ENCODE results near the gene EPHA8.

EPHA8 gene

DNA sequence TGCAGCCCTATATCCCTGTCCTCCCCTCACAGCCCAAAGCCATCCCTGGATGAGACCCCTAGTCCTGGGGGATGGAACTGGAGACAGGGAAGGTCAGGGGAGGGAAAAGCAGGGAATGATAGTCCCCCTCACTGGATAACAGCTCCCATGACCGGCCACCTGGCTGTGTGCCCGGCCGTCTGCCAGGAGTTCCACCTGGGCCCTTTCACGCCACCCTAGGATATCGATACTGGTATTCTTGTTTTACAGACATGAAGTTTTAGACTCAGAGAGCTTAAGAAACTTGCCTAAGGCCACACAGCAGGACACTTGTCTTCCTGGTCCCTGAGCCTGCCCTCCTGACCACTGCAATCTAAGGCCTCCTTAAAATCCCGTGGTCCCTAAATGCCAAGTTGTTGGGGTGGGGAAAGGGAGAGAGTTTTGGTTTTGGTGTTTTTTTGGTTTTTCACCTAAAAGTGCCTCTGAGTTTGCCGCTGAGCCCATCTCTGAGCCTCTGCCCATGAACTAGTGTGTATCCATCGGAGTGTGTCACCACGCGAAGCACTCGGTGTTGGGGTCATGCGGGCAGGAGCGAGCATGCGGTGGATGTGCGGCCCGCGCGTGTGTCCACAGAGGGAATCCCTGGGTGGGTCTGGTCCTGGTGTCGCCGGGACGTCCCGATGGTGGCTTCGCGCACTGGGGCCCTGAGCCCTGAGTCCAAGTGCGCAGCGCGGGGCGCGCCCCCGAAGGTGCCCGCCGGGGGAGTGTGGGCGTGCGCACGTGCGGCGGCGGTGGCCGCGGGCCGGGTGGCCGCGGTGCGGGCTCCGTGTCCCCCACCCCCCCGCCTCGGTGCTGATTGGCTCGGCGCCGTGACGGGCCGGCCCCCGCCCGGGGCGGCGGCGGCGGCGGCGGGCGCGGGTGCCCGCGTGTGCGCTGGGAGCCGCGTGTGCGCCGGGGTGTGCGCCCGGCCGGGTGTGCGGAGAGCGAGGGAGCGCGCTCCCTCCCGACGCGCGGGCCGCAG, at the start of gene EPHA8:
TSS of gene EPHA8 (plus strand) at position 906 of the 1,000 bp plus-strand sequence. CDS start 147 bp downstream, outside the sequence.
- DNase-seq (ENCODE audit: low read depth): no peak

DNA sequence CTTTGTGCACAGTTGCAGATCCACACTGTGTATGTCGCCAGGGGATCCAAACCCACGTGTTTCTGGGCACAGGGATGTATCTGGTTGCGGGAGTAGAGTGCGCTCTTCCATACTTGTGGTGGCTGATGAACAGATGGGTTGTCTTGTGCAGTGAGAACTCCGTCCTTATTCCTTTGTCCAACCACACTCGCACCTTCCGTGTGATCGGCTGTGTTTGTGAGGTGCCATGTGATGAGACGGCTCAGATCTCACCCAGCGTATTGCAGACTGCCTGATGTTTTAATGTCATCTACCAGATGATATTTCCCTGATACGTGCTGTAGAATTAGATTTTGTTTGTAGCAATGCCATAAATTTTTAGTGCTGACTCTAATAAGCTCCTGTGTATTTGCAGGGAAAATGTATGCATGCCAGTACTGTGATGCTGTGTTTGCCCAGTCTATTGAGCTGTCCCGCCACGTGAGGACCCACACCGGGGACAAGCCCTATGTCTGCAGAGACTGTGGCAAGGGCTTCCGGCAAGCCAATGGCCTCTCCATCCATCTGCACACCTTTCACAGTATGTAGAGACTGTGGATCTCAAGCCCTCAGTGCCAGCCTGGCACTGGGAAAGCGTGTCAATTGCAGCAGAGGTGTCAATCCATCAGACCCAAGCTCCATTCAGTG, 46.2 kb upstream of the EPHA8 start:
- no peak for DNase-seq (ENCODE audit: low read depth)

DNA sequence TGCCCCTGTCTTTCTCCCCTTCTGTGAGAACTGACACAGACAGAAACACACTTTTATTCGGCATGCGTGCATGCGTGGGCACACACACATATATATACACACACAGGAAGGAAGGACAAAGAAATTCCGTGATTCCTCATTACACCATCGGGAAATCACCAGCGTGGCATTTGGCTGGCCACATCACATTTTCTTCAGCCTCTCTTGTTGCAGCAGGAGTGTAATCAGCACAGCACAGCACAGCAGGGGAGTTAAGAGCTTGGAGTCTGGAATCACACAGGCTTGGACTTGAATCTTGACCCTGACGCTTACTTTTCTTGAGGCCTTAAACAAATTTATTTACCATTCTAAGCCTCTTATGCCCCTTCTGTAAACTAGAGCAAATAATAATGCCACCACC, 45.3 kb upstream of the EPHA8 start:
- DNase-seq (ENCODE audit: low read depth): no peak

GRCh38 chr1:22518379-22518778, 44.9 kb upstream of the EPHA8 start:
- no peak for DNase-seq (ENCODE audit: low read depth)

DNA sequence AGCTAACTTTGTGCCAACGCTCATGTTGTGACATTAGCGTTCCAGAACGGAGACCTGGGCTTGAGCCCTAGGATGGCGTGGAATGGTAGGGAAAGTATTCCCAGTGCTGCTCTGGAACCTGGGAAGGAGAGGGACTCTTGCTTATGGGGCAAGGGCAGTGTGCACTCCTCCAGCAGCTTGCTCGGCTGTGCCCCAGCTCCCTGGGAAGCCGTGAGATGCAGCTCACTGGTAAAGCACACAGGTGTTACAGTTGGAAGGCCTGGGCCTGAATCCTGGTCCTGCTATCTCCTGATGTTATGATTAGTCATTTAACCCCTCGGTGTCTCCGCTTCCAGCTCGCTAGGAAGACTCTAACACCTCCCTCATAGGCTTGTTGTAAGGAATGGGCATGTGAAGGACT, 42.4 kb upstream of the EPHA8 start:
- DNase-seq (ENCODE audit: low read depth): no peak

DNA sequence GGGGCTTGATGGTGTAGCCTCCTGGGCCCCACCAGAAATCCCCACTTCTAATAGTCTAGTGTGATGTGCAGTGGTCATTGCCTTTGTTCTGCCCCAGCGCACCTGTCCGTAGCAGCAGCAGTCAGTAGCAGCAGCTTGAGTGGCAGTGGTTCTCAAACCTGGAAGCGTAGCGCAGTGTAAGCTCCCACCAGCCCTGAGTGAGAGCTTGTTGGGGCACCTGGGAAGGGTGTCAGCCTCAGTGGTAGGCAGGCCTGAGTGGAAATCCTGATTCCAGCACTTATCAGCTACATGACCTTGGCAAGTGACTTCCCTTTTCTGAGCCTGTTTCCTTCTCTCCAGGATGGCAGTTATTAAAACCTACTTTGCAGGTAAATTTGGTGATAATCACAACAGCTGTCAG, 41.6 kb upstream of the EPHA8 start:
- no peak for DNase-seq (ENCODE audit: low read depth)

- no peak for DNase-seq (ENCODE audit: low read depth)
Measured at GRCh38 chr1:22522221-22522743, 41.0 kb upstream of the EPHA8 start.

DNA sequence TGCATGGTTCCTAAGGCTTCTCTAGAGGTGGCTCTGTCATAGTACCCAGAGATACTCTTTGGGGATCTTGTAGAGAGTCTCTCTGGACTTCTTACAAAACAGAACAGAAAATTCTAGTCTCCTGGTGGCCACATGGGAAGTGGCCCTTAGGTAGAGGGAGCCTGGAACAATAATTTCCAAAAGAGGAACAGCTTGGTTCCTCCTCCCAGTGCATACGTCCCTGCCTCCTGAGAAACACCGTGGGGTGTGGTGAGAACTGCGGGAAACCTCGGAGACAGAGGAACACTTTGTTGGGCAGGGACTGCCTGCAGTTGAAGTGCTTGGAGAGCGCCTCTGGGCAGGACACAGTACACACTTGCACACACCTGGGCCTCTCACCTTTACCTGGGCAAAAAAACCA, 38.8 kb upstream of the EPHA8 start:
- DNase-seq (ENCODE audit: low read depth): no peak

GRCh38 chr1:22525211-22525610, 38.1 kb upstream of the EPHA8 start:
- DNase-seq (ENCODE audit: low read depth): no peak

DNA sequence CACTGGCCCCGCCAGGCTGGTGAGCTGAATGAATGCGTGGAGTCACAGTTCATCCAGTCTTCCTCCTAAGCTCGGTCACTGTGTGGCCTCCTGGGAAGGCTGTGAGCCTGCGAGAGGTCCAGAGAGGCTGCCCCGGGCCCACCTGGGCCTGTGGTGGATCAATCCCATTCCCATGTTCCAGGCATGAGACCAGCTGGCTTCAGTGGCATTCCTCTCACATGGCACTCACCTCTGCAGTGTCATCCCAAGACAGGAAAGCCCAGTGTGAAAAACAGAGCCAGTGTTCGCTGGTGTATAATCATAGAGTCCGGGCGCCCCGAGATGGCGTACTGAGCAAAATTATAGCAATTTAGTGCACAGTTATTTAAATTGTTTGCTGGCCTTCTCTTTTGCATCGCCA, 37.6 kb upstream of the EPHA8 start:
- no peak for DNase-seq (ENCODE audit: low read depth)

- no peak for DNase-seq (ENCODE audit: low read depth)
Measured at GRCh38 chr1:22526098-22526497, 37.2 kb upstream of the EPHA8 start.

- no peak for DNase-seq (ENCODE audit: low read depth)
Measured at GRCh38 chr1:22526677-22527076, 36.6 kb upstream of the EPHA8 start.

GRCh38 chr1:22527122-22527521, 36.2 kb upstream of the EPHA8 start:
- no peak for DNase-seq (ENCODE audit: low read depth)

GRCh38 chr1:22527555-22528296, 35.6 kb upstream of the EPHA8 start:
- DNase-seq (ENCODE audit: low read depth): no peak

DNA sequence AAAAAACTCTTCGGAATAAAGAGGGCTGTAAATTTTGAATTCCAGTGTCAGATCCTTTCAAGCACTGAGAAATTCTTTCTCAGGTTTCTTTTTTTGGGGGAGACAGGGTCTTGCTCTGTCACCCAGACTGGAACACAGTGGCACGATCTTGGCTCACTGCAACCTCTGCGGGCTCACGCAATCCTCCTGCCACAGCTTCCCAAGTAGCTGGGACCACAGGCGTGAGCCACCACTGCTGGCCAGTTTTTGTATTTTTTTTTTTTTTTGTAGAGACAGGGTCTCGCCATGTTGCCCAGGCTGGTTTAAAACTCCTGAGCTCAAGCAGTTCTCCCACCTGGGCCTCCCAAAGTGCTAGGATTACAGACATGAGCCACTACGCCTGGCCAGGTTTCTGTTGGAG, 34.8 kb upstream of the EPHA8 start:
- DNase-seq (ENCODE audit: low read depth): no peak

- DNase-seq (ENCODE audit: low read depth): no peak
Measured at GRCh38 chr1:22529901-22530621, 33.2 kb upstream of the EPHA8 start.

- DNase-seq (ENCODE audit: low read depth): no peak
Measured at GRCh38 chr1:22530715-22531114, 32.6 kb upstream of the EPHA8 start.

GRCh38 chr1:22531251-22531650, 32.0 kb upstream of the EPHA8 start:
- DNase-seq (ENCODE audit: low read depth): no peak

- no peak for DNase-seq (ENCODE audit: low read depth)
Measured at GRCh38 chr1:22533244-22533895, 29.9 kb upstream of the EPHA8 start.

DNA sequence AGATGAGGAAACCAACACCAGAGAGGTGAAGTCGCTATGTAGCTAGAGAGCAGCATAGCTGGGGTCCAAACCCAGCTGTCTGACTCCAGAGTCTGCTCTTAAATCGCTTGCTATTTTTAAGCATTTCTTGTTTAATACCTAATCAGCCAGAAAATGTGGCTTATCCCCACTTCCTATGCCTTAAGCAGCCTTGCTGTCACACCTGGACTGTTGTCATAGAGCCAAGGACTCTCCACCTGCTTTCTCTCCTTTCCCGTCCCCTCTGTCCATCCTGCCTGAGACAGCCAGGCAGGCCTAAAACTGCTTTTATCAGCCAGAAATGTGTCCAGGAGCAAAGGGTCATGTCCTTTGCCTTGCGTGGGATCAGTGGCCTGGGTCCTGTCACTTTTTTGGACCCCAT, 28.3 kb upstream of the EPHA8 start:
- DNase-seq (ENCODE audit: low read depth): no peak

DNA sequence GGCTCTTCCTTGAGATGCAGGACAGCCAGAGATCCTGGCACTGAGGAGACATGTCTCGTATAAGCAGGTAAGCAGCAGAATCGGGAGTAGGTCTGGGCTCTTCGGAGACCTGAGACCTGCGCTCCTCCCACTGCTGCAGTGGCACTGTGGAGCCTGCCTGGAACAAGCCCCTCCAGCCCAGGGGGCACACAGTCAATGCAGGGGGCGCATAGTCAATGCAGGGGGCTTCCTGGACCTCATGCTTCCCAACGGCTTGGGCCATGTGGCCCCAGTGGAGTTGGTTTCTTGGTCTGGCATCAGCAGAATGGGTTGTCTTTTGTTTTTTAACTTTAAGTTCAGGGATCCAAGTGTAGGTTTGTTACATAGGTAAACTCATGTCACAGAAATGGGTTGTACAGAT, 27.9 kb upstream of the EPHA8 start:
- DNase-seq (ENCODE audit: low read depth): no peak

All from stimulated activated CD8-positive, alpha-beta memory T cell treated with anti-CD3 and anti-CD28 coated beads, Interleukin-15, amount 100 ng/mL, for 24 hours (primary cell).